Rectal smooth muscle tissue (tissue), 1 donor: ENCODE measurements around the gene DUSP15.

ENCODE experiments used
- H3K27ac ChIP-seq: one replicate; pipeline ENCODE4 v1.7.0; 2013; ENCODE audit warnings: low read depth, low read length, inconsistent platforms
- H3K27me3 ChIP-seq: one replicate; pipeline ENCODE4 v1.7.0; 2013; ENCODE audit warnings: low read length; ENCODE audit not compliant: control insufficient read depth, insufficient read depth
- H3K36me3 ChIP-seq: one replicate; pipeline ENCODE4 v1.7.0; 2013; ENCODE audit warnings: low read length; ENCODE audit not compliant: control insufficient read depth, insufficient read depth
- H3K4me1 ChIP-seq: one replicate; pipeline ENCODE4 v1.7.0; 2013; ENCODE audit warnings: low read length; ENCODE audit not compliant: control insufficient read depth, insufficient read depth
- H3K4me3 ChIP-seq: one replicate; pipeline ENCODE4 v1.7.0; 2013; ENCODE audit warnings: low read length
- H3K9ac ChIP-seq: one replicate; pipeline ENCODE4 v1.7.0; 2013; ENCODE audit warnings: low read length

The DUSP15 gene

DNA sequence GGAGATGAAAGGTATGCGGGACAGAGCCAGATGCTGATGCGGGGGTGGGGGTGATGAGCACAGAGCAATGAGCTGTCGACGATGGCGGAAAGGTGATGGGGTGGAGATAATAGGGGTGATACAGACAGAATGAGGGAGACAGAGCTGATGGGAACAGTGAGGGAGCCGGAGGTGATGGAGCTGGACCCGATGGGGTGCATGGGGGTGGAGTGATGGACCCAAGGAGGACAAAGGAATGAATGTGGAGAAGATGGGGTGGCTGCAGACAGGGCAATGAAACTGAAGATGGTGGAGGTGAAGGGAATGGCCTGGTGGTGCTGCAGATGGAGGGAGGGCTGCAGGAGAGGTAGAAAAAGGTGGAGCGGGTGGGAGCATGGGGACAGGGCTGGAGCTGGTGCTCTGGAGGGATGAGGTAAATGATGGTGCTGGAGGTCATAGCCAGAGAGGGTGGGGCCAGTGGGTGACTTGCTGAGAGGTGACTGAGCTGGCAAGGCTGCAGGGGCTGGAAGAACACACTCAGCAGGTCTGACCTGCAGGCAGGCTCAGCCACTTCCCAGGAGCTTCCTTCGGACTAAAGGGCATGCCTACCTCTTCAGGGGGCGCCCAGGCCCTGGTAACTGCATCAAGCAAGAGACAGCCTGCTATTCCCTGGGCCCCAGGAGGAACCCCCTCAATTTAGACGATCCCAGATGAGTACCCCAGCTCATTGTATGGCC lies 18.9 kb downstream of the DUSP15 start:
- no peak overlapping the region for H3K9ac ChIP-seq
- H3K27ac ChIP-seq: no peak overlapping the region
- no peak overlapping the region for H3K4me3 ChIP-seq
- no peaks in the 10 kb centered on the region for H3K36me3 ChIP-seq
- no peaks in the 10 kb centered on the region for H3K4me1 ChIP-seq
- peaks cover 5% of the 10 kb centered on the region for H3K27me3 ChIP-seq

DNA sequence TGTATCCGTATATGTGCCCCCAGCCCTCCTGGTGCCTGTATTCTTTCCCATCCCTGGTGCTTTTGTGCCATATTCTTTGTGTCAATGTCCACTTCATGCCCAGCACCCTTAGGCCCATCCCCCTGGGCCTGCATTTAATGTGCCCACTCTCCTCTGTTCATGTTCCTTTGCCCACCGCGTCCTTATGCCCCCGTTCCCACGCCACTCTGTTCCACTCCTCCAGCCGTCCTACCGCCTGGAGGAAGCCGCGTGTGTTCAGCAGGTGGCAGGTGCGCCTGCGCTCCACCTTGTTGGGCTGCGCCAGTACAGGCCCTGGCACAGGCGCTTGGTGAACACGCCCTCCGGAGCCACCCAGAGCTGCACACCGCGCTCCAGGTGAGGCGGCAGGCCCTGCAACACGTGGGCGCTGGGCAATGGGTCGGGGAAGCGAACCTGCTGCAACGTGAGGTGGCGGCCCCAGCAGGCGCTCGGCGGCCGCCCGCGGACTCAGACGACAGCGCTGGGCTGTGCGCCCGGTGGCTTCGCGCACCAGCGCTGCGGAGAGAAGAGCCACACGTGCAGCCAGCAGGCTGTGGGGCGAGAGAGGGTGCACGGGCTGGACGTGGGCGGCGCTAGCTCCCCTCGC lies 20.9 kb downstream of the DUSP15 start:
- H3K9ac ChIP-seq: no peak overlapping the region
- H3K4me1 ChIP-seq: no peaks in the 10 kb centered on the region
- peaks cover 3% of the 10 kb centered on the region for H3K27me3 ChIP-seq
- H3K4me3 ChIP-seq: no peak overlapping the region
- no peaks in the 10 kb centered on the region for H3K36me3 ChIP-seq
- no peak overlapping the region for H3K27ac ChIP-seq

DNA sequence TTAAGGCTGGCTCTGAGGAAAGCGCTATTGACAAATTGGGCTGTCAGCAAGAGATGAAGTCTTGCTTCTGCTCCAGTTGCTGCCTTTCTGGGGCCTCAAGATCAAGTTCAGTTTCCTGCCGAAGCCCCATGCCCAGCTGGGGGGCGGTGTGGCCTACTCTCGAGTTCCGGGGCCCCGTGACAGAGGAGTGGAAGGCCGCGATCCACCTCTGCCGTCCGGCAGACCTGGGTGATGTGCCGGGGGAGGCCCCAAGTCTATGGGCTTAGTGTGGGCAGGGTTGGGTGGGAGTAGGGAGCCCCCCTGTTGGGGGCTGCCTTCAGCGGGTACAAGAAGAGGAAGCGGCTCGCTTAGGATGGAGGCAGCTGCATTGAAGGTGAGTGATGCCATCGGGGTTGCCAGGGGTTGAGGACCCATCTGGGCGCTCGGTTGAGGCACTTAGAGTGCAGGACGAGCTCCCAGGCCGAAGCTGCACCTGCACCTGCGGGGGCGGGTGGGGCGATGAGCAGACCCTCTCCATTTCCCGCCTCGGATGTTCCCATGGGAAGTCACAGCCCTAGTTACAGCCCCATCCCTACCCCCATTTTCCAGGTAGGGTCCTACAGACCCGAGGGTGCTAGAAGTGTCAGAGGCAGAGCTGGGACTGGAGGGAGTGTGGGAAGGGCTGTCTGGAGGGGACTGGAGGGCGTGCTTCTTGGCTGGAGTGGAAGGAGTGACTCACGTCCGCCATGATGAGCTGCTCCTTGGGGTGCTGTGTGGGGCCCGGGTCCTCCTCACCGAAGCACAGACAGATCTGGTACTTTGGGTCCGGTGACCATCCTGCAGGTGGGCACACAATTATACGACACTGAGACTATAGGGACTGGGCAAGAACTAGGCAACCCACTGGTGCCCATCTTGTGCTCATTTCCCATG lies 22.0 kb downstream of the DUSP15 start:
- no peaks in the 10 kb centered on the region for H3K36me3 ChIP-seq
- H3K27ac ChIP-seq: no peak overlapping the region
- no peak overlapping the region for H3K9ac ChIP-seq
- no peak overlapping the region for H3K4me3 ChIP-seq
- H3K4me1 ChIP-seq: no peaks in the 10 kb centered on the region
- H3K27me3 ChIP-seq: peaks cover 3% of the 10 kb centered on the region

DNA sequence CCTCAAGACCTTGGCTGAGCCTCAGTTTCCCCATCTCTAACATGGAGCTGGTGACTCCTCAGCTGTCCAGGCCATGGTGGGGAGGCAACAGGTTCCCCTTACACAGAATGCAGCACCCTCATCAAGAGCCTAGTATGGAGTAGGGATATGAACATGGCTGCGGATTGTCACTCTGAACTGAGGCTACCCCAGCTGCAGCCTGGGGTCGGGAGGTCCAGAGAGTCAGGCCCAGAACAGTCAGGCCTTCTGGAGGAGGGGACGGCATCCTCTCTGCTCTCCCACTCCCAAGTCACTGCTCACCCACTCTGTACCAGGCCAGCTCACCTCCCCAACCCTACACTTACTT lies 23.6 kb downstream of the DUSP15 start:
- H3K4me3 ChIP-seq: no peak overlapping the region
- H3K27ac ChIP-seq: no peak overlapping the region
- H3K36me3 ChIP-seq: no peaks in the 10 kb centered on the region
- no peak overlapping the region for H3K9ac ChIP-seq
- H3K4me1 ChIP-seq: no peaks in the 10 kb centered on the region
- peaks cover 3% of the 10 kb centered on the region for H3K27me3 ChIP-seq

DNA sequence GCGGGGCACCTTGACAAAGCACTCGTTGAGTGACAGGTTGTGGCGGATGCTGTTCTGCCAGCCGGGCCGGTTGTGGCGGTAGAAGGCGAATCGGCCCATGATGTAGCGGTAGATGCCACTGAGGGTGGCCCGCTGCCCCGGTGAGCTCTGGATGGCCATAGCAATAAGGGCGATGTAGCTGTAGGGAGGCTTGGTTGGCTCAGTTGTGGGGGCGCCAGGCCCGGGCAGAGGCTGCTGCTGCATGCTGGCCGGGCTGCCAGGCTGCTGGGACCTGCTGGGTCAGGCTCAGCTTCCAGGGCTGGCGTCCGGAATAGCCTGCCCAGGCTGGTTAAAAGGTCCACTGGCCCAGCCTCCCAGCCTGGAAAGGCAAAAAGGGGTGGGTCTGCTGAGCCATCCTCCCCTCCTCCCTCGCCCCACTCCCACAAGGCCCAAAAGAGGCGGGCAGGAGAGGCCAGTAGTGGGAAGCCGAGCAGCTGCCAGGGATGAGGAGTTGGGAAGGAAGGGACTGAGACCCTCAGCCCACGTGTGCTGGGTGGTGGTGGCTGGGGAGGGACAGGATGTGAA lies 24.9 kb downstream of the DUSP15 start, which contains the start of gene FOXS1:
Gene FOXS1 (minus strand): TSS at position 305 of the 564 bp plus-strand sequence. CDS start 62 bp downstream, at position 243.
- Histone ChIP-seq H3K27ac (no peak within 1 kb of the TSS), H3K27me3 (peaks cover 3% of the 10 kb centered on the region), H3K4me3 (no peak within 1 kb of the TSS), H3K9ac (no peak within 1 kb of the TSS), H3K4me1 (no peaks in the 10 kb centered on the region), H3K36me3 (no peaks in the 10 kb centered on the region)

DNA sequence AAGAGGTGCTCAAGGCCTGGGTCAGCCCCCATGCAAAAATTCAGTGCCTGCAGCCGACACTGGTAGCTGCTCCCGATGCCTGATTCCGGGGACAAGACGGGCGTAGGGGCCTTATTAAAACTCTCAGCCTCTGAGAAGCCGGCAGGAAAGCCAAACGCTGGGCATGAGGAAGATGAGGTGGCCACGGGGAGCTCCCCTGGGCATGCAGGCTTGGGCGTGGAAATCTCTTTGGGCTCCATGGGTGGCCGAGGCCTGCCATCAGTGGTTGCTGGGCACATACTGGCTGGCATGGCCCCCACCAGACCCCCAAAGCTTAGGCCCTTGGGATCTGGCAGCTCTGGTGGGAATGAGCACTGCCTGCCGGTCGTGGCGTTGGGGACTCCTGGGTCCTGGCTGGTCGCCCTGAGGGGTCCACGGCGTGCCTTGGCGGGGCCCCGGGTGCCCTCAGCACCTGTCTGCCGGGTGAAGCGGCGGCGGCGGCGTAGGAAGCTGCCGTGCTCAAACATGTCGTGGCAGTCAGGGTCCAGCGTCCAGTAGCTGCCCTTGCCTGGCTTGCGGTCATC lies 25.5 kb downstream of the DUSP15 start:
- no peaks in the 10 kb centered on the region for H3K36me3 ChIP-seq
- no peak overlapping the region for H3K9ac ChIP-seq
- H3K4me1 ChIP-seq: no peaks in the 10 kb centered on the region
- H3K27ac ChIP-seq: no peak overlapping the region
- H3K4me3 ChIP-seq: no peak overlapping the region
- peaks cover 3% of the 10 kb centered on the region for H3K27me3 ChIP-seq

DNA sequence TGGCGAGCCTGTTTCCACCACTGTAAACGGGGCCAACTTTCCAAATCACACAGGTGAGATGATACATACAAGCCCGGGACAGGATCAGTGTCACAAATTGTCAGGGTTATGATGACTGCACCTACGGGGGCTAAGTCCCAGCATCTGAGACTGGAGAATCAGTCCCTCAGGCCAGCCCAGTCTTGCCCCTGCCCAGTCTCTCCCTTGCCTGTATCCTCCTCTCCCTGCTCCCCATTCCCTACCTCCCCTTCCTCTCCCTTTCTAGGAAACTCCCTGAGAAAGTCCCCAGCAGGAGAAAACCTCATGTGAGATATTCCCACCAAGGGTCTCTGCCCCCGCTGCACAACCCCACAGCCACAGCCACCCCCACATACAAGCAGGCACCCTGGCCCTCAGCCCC lies 26.4 kb downstream of the DUSP15 start:
- Histone ChIP-seq H3K4me1 (no peaks in the 10 kb centered on the region), H3K27ac (no peak overlapping the region), H3K27me3 (peaks cover 1% of the 10 kb centered on the region), H3K36me3 (no peaks in the 10 kb centered on the region), H3K4me3 (no peak overlapping the region), H3K9ac (no peak overlapping the region)

DNA sequence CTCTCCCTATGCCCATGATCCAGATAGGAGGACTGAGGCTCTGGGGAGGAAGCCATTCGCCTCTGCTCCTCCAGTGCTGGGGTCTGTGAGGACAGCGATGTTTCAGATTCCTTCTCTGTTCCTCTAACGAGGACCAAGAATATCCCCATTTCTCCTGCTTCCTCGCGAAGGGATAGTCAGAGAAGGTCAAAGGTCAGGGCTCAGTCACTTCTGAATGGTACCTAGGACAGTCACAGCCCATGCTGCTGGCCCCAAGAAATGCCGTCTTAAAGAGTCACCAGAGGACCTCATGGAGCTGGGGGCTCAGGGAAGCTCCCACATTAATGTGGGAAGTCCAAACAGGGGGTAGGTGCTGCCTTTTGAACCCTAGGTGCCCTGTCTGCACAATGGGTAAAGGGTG lies 27.0 kb downstream of the DUSP15 start:
- Histone ChIP-seq H3K27ac (no peak overlapping the region), H3K4me3 (no peak overlapping the region), H3K4me1 (no peaks in the 10 kb centered on the region)

DNA sequence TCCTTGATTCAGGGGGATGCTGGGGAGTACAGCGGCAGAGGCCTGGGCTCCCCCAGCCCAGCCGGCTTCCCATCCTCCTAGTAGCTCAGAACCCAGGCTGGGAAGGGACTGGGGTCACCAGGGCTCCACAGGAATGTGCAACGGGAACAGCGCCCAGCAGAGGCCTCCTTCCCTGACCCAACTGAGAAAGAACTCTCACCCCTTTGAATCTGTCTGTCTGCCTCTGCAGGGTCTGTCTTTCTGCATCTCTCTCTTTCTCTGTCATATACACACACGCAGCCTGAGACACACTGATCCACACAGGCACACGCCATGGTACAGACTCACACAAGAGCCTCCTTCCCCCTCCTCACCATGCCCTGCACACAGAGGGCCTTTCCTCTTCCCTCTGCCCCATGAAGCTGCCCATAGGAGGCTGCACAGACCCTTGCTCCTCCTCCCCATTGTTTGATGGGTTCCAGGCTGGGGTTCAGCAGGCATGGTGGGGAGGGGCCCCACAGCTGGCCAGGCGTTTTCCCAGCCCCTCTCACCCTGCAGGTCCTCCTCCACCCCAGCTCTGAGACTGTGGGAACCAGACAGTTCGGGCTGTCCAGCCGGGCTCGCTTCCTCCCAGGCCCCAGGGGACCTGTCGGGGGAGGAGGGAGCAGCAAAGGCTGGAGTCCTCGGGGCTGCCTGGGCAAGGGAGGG lies 27.7 kb downstream of the DUSP15 start:
- Histone ChIP-seq H3K27ac (no peak overlapping the region), H3K27me3 (no peaks in the 10 kb centered on the region), H3K36me3 (no peaks in the 10 kb centered on the region), H3K4me3 (no peak overlapping the region), H3K9ac (no peak overlapping the region), H3K4me1 (no peaks in the 10 kb centered on the region)

More for the DNA sequence above, 27.0 kb downstream of the DUSP15 start:
- Histone ChIP-seq H3K36me3 (no peaks in the 10 kb centered on the region), H3K27me3 (no peaks in the 10 kb centered on the region), H3K9ac (no peak overlapping the region)

DNA sequence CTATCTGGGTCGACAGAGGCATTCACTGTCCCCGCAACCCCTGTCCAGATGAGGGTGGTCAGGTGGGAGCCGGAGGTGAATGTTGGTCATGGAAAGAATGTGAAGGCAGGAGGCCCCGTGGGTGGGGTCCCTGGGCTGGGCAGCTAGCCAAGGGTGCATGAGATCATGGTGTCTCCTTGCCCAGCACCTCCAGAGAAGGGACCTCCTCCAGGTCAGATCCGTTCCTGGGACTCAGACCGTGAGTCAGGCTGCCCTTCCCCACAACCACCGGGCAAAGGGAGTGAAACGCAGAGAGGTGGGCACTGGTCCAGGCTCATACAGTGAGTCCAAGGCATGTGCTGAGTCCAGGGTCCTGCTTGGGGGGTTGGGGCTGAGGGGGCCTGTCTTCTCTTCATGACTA lies 28.4 kb downstream of the DUSP15 start:
- Histone ChIP-seq H3K9ac (no peak overlapping the region), H3K27ac (no peak overlapping the region), H3K4me1 (no peaks in the 10 kb centered on the region), H3K27me3 (no peaks in the 10 kb centered on the region), H3K36me3 (no peaks in the 10 kb centered on the region), H3K4me3 (no peak overlapping the region)

DNA sequence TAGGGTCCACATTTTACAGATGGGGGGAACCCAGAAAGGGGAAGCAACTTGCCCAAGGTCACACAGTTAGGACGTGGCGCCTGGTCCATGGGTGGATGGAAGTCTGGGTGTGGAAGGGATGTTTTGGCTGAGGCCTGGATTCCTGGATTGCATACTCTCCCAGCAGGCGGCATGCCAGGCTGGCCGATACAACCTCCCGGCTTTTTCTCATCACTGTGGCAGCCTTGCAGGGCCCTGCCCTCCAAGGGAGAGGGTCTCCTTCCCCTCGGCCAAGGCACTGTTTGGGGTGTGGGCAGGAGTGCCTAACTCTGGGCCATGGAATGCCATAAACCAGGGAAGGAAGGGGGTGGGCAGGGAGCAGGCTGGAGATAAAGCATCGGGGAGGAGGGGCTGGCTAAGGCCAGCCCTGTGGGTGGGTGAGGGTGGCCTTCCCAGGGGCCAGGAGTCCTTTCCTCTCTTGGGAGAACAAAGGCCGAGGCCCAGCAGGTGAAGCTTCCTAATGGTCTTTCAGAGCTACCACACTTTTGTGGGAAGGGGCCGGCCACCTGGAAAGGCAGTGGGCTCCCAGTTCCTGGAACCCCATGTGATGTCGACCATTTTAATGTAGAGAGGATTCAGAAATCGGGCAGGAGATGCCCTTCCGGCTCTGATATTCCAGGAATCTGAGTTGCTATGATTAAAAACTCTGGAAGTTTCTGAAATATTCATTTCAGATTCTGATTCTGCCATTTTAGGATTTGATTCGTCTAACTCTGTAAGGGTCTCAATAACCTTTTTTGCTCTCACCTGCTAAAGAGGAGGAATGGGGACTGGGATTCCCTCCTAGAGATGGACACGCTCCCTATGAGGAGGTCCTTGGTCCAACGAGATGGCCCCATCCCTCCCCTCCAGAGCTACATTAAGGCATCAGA lies 29.2 kb downstream of the DUSP15 start:
- peaks cover 3% of the 10 kb centered on the region for H3K4me1 ChIP-seq
- no peak overlapping the region for H3K9ac ChIP-seq
- no peaks in the 10 kb centered on the region for H3K27me3 ChIP-seq
- no peak overlapping the region for H3K27ac ChIP-seq
- no peak overlapping the region for H3K4me3 ChIP-seq
- H3K36me3 ChIP-seq: no peaks in the 10 kb centered on the region
